Measurements from ENCODE around the gene ALDH6A1. TPM values are rescaled to one million over a fixed set of nuclear protein-coding genes. Genes with fewer than 3 reads are reported as not detected.

The ALDH6A1 gene
- total and polyA plus RNA-seq, 2 of the 13 experiments (the other 11 are each of a cell fraction or from before 2014, with no cell fraction given), result 26.9 to 49.9 TPM

- TF ChIP-seq CAMTA2 (CRISPR knock-in tag; IDR thresholded peaks at IDR 0.05; ENCODE audit: borderline replicate concordance) (peak; percentile 62; the same call in 1 of the 2 replicates), ZNF441 (CRISPR knock-in tag; IDR thresholded peaks at IDR 0.05; ENCODE audit: borderline replicate concordance) (no peak), GTF2F1 (IDR thresholded peaks at IDR 0.05; ENCODE audit: low read length) (no peak), ZNF784 (CRISPR knock-in tag; IDR thresholded peaks at IDR 0.05; ENCODE audit: borderline replicate concordance) (no peak), ZNF780A (CRISPR knock-in tag; IDR thresholded peaks at IDR 0.05) (no peak), SRY (CRISPR knock-in tag; IDR thresholded peaks at IDR 0.05) (peak; percentile 90; the same call in 1 of the 2 replicates), ZNF547 (CRISPR knock-in tag; IDR thresholded peaks at IDR 0.05) (no peak), ZFY (CRISPR knock-in tag; IDR thresholded peaks at IDR 0.05) (peak; percentile 81), MTERF4 (CRISPR knock-in tag; IDR thresholded peaks at IDR 0.05) (peak; percentile 47; the same call in 1 of the 2 replicates), PHF21A (CRISPR knock-in tag; IDR thresholded peaks at IDR 0.05) (peak; percentile 52; the same call in 1 of the 2 replicates), GATAD1 (CRISPR knock-in tag; IDR thresholded peaks at IDR 0.05) (peak; percentile 17; the same call in 1 of the 2 replicates), MAFK (conservative IDR thresholded peaks at IDR 0.05 in 1 of 2, IDR thresholded peaks at IDR 0.05 in 1 of 2; ENCODE audit: low read length in 2 of 2) (no peak), IRF9 (CRISPR knock-in tag; IDR thresholded peaks at IDR 0.05; ENCODE audit: borderline replicate concordance) (0 out of 2 replicates have a peak, but pooled peaks have one; percentile 47), CTCF (CRISPR knock-in tag; IDR thresholded peaks at IDR 0.05) (0 out of 2 replicates have a peak, but pooled peaks have one; percentile 2), NCOA5 (CRISPR knock-in tag; IDR thresholded peaks at IDR 0.05) (no peak), ZNF17 (CRISPR knock-in tag; IDR thresholded peaks at IDR 0.05) (no peak), ZNF749 (CRISPR knock-in tag; IDR thresholded peaks at IDR 0.05; ENCODE audit: borderline replicate concordance) (peak; percentile 30; the same call in 1 of the 2 replicates), ZBTB34 (CRISPR knock-in tag; IDR thresholded peaks at IDR 0.05) (no peak), RARA (CRISPR knock-in tag; IDR thresholded peaks at IDR 0.05) (peak; percentile 52; the same call in 1 of the 2 replicates), BCL3 (CRISPR knock-in tag; IDR thresholded peaks at IDR 0.05) (peak; percentile 16; the same call in 1 of the 2 replicates), U2AF1 (optimal IDR thresholded peaks at IDR 0.05; ENCODE audit: low read depth, low read length) (no peak), PLRG1 (conservative IDR thresholded peaks at IDR 0.05) (no peak)
Measured at GRCh38 chr14:74018586-74019407, 65.5 kb downstream of the ALDH6A1 start, which contains the start of the genes BBOF1 and ENTPD5 (continued).

Data from HepG2 (cell line).